Naive thymus-derived CD8-positive, alpha-beta T cell (primary cell): ENCODE measurements around the gene FOXN3. TPM values are rescaled to one million over a fixed set of nuclear protein-coding genes. Genes with fewer than 3 reads are reported as not detected.
"Not testable (repeated sequence)": the region's sequence is repeated elsewhere in the genome, so short reads cannot be mapped to it uniquely, and the experiment has no call there.

ENCODE experiments used
- ATAC-seq, 2 donors: fragments of 150-1000 bp; cut with Tn5 transposase in 1 of 2; sonication (Bioruptor Pico), chemical (Tn5 transposase) in 1 of 2; 1 replicate in 1 of 2; 2 replicates in 1 of 2; pipeline ENCODE4 v1.10.0; 2021; ENCODE audit warnings: mild to moderate bottlenecking in 2 of 2, moderate library complexity in 2 of 2
- POLR2A ChIA-PET: fragments of 350-600 bp; sonication (Branson Sonifier 250); formaldehyde crosslinking; loops from one replicate; lab custom pipeline; 2021; ENCODE audit warnings: antibody characterized with exemption; lab: Charles Lee
- DNase-seq, 10 donors: peaks; one replicate each; pipeline versions ENCODE4 v3.0.0 to v3.0.0-alpha.2; 2020 to 2022
- H3K27ac Mint-ChIP-seq, 10 donors: one replicate each; pipeline ENCODE4 v1.8.0; 2020 to 2022; ENCODE audit warnings: mild to moderate bottlenecking in 10 of 10, mixed read lengths in 10 of 10, moderate library complexity in 4 of 10, inconsistent platforms in 1 of 10
- H3K27me3 Mint-ChIP-seq, 5 donors: one replicate each; pipeline ENCODE4 v1.8.0; 2021 to 2022; ENCODE audit warnings: mixed read lengths in 5 of 5
- H3K36me3 Mint-ChIP-seq, 3 donors: one replicate each; pipeline ENCODE4 v1.8.0; 2020 to 2022; ENCODE audit warnings: mixed read lengths in 3 of 3, mild to moderate bottlenecking in 2 of 3, inconsistent platforms in 1 of 3
- H3K4me1 Mint-ChIP-seq, 4 donors: one replicate each; pipeline ENCODE4 v1.8.0; 2021 to 2022; ENCODE audit warnings: mixed read lengths in 4 of 4
- H3K4me3 Mint-ChIP-seq, 10 donors: one replicate each; pipeline ENCODE4 v1.8.0; 2020 to 2022; ENCODE audit warnings: mild to moderate bottlenecking in 10 of 10, mixed read lengths in 10 of 10, moderate library complexity in 6 of 10, inconsistent platforms in 1 of 10
- H3K9me3 Mint-ChIP-seq, 9 donors: one replicate each; pipeline ENCODE4 v1.8.0; 2020 to 2022; ENCODE audit warnings: mixed read lengths in 9 of 9, mild to moderate bottlenecking in 3 of 9, inconsistent platforms in 1 of 9, moderate library complexity in 1 of 9
- polyA plus RNA-seq, 3 donors: library from polyadenylated mRNA; unstranded; fragments of 300-500 nt; fragmentation: Illumina TruSeq; gene quantifications; one replicate each; pipeline ENCODE4 v1.2.3, GENCODE V29; 2021
- total RNA-seq, 8 experiments: library from RNA in 2 of 8; stranded (reverse) in 2 of 8; gene quantifications; one replicate each; pipeline ENCODE4 v1.2.3 and lab custom pipeline; 2021 to 2026

The FOXN3 gene
- total and polyA plus RNA-seq, 5 experiments from 2014 or later, result 107 to 148 (median 125) TPM

- DNase-seq, result peak in 7 of 10 donors; percentile 2 to 56 (median 23)
- Mint-ChIP-seq H3K9me3 (no peaks in the 10 kb centered on the region), H3K36me3 (peaks cover 4 to 26% (median 11%) of the 10 kb centered on the region in 3 donors), H3K27me3 (no peaks in the 10 kb centered on the region), H3K4me3 (peak overlapping the region; percentile 55 to 89 (median 76)), H3K4me1 (peaks cover 44 to 77% (median 73%) of the 10 kb centered on the region in 4 donors), H3K27ac (peak overlapping the region; percentile 62 to 99 (median 90))
- peak; percentile 79 to 86 for ATAC-seq
- POLR2A ChIA-PET, result interaction anchor here (0.6 to 1.6 kb wide), 3 partner anchors 15 to 160 kb away, joined by 3 to 4 read pairs (median 3); no protein-coding TSS in a partner anchor
Measured at GRCh38 chr14:89303456-89304435, 113.3 kb downstream of the FOXN3 start.

GRCh38 chr14:89302396-89302950 is 114.6 kb downstream of the FOXN3 start:
- POLR2A ChIA-PET, result no interaction called here
- H3K36me3 Mint-ChIP-seq, result peaks cover 4 to 26% (median 15%) of the 10 kb centered on the region in 3 donors
- H3K4me3 Mint-ChIP-seq, result peak overlapping the region in 1 of 10 donors; percentile 79
- no peaks in the 10 kb centered on the region for H3K27me3 Mint-ChIP-seq
- H3K4me1 Mint-ChIP-seq, result peaks cover 40 to 72% (median 69%) of the 10 kb centered on the region in 4 donors
- ATAC-seq (no peak), DNase-seq (no peak)
- H3K9me3 Mint-ChIP-seq, result no peaks in the 10 kb centered on the region
- peak overlapping the region in 6 of 10 donors; percentile 41 to 99 (median 86) for H3K27ac Mint-ChIP-seq

GRCh38 chr14:89299587-89299986 is 117.4 kb downstream of the FOXN3 start:
- peak overlapping the region in 2 of 10 donors; percentile 37 to 53 for H3K27ac Mint-ChIP-seq
- POLR2A ChIA-PET, result no interaction called here
- DNase-seq (no peak), ATAC-seq (no peak)
- peaks cover 4 to 34% (median 20%) of the 10 kb centered on the region in 3 donors for H3K36me3 Mint-ChIP-seq
- no peaks in the 10 kb centered on the region for H3K9me3 Mint-ChIP-seq
- peaks cover 37 to 64% (median 54%) of the 10 kb centered on the region in 4 donors for H3K4me1 Mint-ChIP-seq
- H3K27me3 Mint-ChIP-seq, result no peaks in the 10 kb centered on the region
- no peak overlapping the region for H3K4me3 Mint-ChIP-seq

- POLR2A ChIA-PET, result no interaction called here
- ATAC-seq (no peak), DNase-seq (no peak)
- peaks cover 30 to 64% (median 52%) of the 10 kb centered on the region in 4 donors for H3K4me1 Mint-ChIP-seq
- no peaks in the 10 kb centered on the region for H3K27me3 Mint-ChIP-seq
- H3K36me3 Mint-ChIP-seq, result peaks cover 4 to 35% (median 20%) of the 10 kb centered on the region in 3 donors
- H3K9me3 Mint-ChIP-seq, result no peaks in the 10 kb centered on the region
- no peak overlapping the region for H3K4me3 Mint-ChIP-seq
- H3K27ac Mint-ChIP-seq, result peak overlapping the region in 1 of 10 donors; percentile 57
Measured at GRCh38 chr14:89298056-89298834, 118.8 kb downstream of the FOXN3 start.

- no peaks in the 10 kb centered on the region for H3K27me3 Mint-ChIP-seq
- H3K36me3 Mint-ChIP-seq, result peaks cover 0 to 34% (median 20%) of the 10 kb centered on the region in 3 donors
- peak overlapping the region in 1 of 10 donors; percentile 41 for H3K27ac Mint-ChIP-seq
- POLR2A ChIA-PET, result no interaction called here
- H3K4me1 Mint-ChIP-seq, result peaks cover 31 to 67% (median 54%) of the 10 kb centered on the region in 4 donors
- no peak for DNase-seq
- no peak overlapping the region for H3K4me3 Mint-ChIP-seq
- ATAC-seq, result no peak
- H3K9me3 Mint-ChIP-seq, result no peaks in the 10 kb centered on the region
Measured at GRCh38 chr14:89296281-89296745, 120.7 kb downstream of the FOXN3 start.

GRCh38 chr14:89294872-89295271 is 122.2 kb downstream of the FOXN3 start:
- H3K36me3 Mint-ChIP-seq, result peaks cover 0 to 39% (median 23%) of the 10 kb centered on the region in 3 donors
- H3K4me3 Mint-ChIP-seq, result no peak overlapping the region
- H3K4me1 Mint-ChIP-seq, result peaks cover 37 to 74% (median 59%) of the 10 kb centered on the region in 4 donors
- H3K27me3 Mint-ChIP-seq, result no peaks in the 10 kb centered on the region
- H3K9me3 Mint-ChIP-seq, result no peaks in the 10 kb centered on the region
- POLR2A ChIA-PET, result no interaction called here
- DNase-seq, result no peak
- peak overlapping the region in 5 of 10 donors; percentile 29 to 69 (median 61) for H3K27ac Mint-ChIP-seq
- no peak for ATAC-seq

- ATAC-seq, POLR2A ChIA-PET, H3K27me3 Mint-ChIP-seq, H3K9me3 Mint-ChIP-seq, H3K4me3 Mint-ChIP-seq, DNase-seq: not testable (repeated sequence)
- Mint-ChIP-seq H3K27ac (peak overlapping the region in 5 of 10 donors; percentile 8 to 92 (median 57)), H3K36me3 (peaks cover 0 to 40% (median 20%) of the 10 kb centered on the region in 3 donors), H3K4me1 (peaks cover 34 to 74% (median 57%) of the 10 kb centered on the region in 4 donors)
Measured at GRCh38 chr14:89294469-89294868, 122.6 kb downstream of the FOXN3 start.

GRCh38 chr14:89294060-89294459 is 123.0 kb downstream of the FOXN3 start:
- no peak for DNase-seq
- peaks cover 34 to 70% (median 53%) of the 10 kb centered on the region in 4 donors for H3K4me1 Mint-ChIP-seq
- peak overlapping the region in 5 of 10 donors; percentile 8 to 92 (median 43) for H3K27ac Mint-ChIP-seq
- no peaks in the 10 kb centered on the region for H3K27me3 Mint-ChIP-seq
- no peak for ATAC-seq
- peaks cover 0 to 38% (median 16%) of the 10 kb centered on the region in 3 donors for H3K36me3 Mint-ChIP-seq
- no peak overlapping the region for H3K4me3 Mint-ChIP-seq
- H3K9me3 Mint-ChIP-seq, result no peaks in the 10 kb centered on the region
- POLR2A ChIA-PET, result no interaction called here

- Mint-ChIP-seq H3K4me1 (peaks cover 34 to 65% (median 48%) of the 10 kb centered on the region in 4 donors), H3K36me3 (peaks cover 0 to 33% (median 13%) of the 10 kb centered on the region in 3 donors), H3K4me3 (no peak overlapping the region), H3K27me3 (no peaks in the 10 kb centered on the region), H3K27ac (peak overlapping the region in 5 of 10 donors; percentile 18 to 92 (median 31)), H3K9me3 (no peaks in the 10 kb centered on the region)
- DNase-seq (no peak), ATAC-seq (no peak)
- POLR2A ChIA-PET, result interaction anchor here (0.7 kb wide), 1 partner anchor 13 kb away, joined by 4 read pairs; no protein-coding TSS in a partner anchor
Measured at GRCh38 chr14:89293314-89293916, 123.6 kb downstream of the FOXN3 start.

- Mint-ChIP-seq H3K9me3 (no peaks in the 10 kb centered on the region), H3K4me1 (peaks cover 32 to 60% (median 46%) of the 10 kb centered on the region in 4 donors), H3K27ac (peak overlapping the region in 9 of 10 donors; percentile 4 to 92 (median 31)), H3K27me3 (no peaks in the 10 kb centered on the region), H3K36me3 (peaks cover 0 to 33% (median 9%) of the 10 kb centered on the region in 3 donors), H3K4me3 (peak overlapping the region in 1 of 10 donors; percentile 3)
- DNase-seq, result no peak
- no peak for ATAC-seq
- POLR2A ChIA-PET, result interaction anchor here (0.7 kb wide), 1 partner anchor 13 kb away, joined by 4 read pairs; no protein-coding TSS in a partner anchor
Measured at GRCh38 chr14:89292579-89293313, 124.3 kb downstream of the FOXN3 start.
